GM19324 (cell line): ENCODE measurements around the gene C2orf74.

ENCODE experiments used
- ATAC-seq: cut with Tn5 transposase; IDR thresholded peaks from one replicate; pipeline ENCODE4 v1.9.1; 2021; ENCODE audit warnings: mild to moderate bottlenecking, moderate library complexity; ENCODE audit not compliant: unreplicated experiment, low FRiP score

C2orf74 gene

DNA sequence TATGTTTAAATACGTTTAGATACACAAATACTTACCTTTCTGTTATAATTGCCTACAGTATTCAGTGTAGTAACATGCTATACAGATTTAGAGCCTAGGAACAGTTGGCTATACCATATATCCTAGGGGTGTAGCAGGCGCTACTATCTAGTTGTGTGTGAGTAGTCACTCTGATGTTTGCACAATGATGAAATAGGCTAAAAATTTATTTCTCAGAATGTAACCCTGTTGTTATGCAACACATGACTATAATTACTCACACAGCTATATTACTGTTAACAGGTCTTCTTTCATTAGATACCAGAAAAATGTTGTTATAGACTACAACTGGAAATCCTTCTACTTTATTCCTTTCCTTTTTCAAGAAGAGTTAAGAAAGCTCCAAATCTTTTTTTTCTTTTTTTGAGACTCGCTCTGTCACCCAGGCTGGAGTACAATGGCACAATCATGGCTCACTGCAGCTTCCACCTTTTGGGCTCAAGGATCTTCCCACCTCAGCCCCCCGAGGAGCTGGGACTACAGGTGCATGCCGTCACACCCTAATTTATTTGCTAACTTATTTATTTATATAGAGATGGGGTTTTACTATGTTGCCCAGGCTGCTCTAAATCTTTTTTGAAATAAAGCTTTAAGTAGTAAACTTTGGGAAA is 48.5 kb downstream of the C2orf74 start:
- ATAC-seq, result no peak

DNA sequence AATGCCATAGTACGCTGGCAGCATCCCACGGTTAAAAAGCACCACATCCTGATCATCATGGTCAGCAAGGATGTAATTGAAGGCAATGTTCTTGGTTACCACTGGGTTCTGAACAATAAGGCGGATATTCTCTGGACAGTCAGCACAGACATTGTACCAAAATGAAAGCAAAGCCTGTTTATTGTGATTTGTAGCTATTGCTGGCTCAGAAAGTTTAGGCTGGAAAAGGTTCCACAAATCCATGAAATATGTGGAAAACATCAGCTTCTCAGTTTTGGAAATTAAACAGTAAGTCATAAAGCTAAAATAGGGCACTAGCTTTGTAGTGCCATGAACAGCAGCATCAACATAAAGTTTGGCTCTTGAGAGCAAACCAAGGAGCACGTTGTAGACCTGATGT is 52.2 kb downstream of the C2orf74 start:
- no peak for ATAC-seq
